ENCODE measurements around the gene BDH1. TPM values are rescaled to one million over a fixed set of nuclear protein-coding genes. Genes with fewer than 3 reads are reported as not detected.
A peak's percentile ranks its signal among the peaks of the same experiment; 100 is the strongest.

BDH1 gene
- total and polyA plus RNA-seq, 2 of the 13 experiments (the other 11 are each of a cell fraction or from before 2014, with no cell fraction given): 21.2 to 71.9 TPM

- peak; percentile 61; the same call in 1 of the 2 replicates for TF ChIP-seq ARID4A (CRISPR knock-in tag; IDR thresholded peaks at IDR 0.05; ENCODE audit: borderline replicate concordance)
- peak; percentile 49 for TF ChIP-seq HDAC2 (CRISPR knock-in tag; IDR thresholded peaks at IDR 0.05)
- 0 out of 4 replicates have a peak, but pooled peaks of 1 of the 2 experiments have one; percentile 28 for TF ChIP-seq POLR2A (IDR thresholded peaks at IDR 0.05; ENCODE audit: insufficient read depth in 1 of 2, low read depth in 2 of 2, low read length in 2 of 2)
- TF ChIP-seq NCOA5 (CRISPR knock-in tag; IDR thresholded peaks at IDR 0.05): no peak
- no peak for TF ChIP-seq SMARCC2 (IDR thresholded peaks at IDR 0.05)
- peak; percentile 85 for TF ChIP-seq CEBPG (CRISPR knock-in tag; IDR thresholded peaks at IDR 0.05)
- peak; percentile 80; the same call in 1 of the 2 replicates for TF ChIP-seq ZNF572 (CRISPR knock-in tag; IDR thresholded peaks at IDR 0.05)
- peak; percentile 46; the same call in 1 of the 2 replicates for TF ChIP-seq CEBPB (IDR thresholded peaks at IDR 0.05; ENCODE audit: borderline replicate concordance, low read depth, low read length)
- TF ChIP-seq MXD3 (CRISPR knock-in tag; IDR thresholded peaks at IDR 0.05): no peak
- no peak for TF ChIP-seq HHEX (CRISPR knock-in tag; IDR thresholded peaks at IDR 0.05)
- 0 out of 2 replicates have a peak, but pooled peaks have one; percentile 26 for TF ChIP-seq ZNF296 (CRISPR knock-in tag; conservative IDR thresholded peaks at IDR 0.05)
- 0 out of 2 replicates have a peak, but pooled peaks have one; percentile 19 for TF ChIP-seq POGZ (CRISPR knock-in tag; IDR thresholded peaks at IDR 0.05)
- peak; percentile 47; the same call in 1 of the 2 replicates for TF ChIP-seq BRD4 (CRISPR knock-in tag; IDR thresholded peaks at IDR 0.05)
- TF ChIP-seq ZSCAN12 (CRISPR knock-in tag; IDR thresholded peaks at IDR 0.05): no peak
- 0 out of 2 replicates have a peak, but pooled peaks have one; percentile 28 for TF ChIP-seq ZSCAN21 (CRISPR knock-in tag; IDR thresholded peaks at IDR 0.05; ENCODE audit: borderline replicate concordance)
- TF ChIP-seq HOXA3 (CRISPR knock-in tag; IDR thresholded peaks at IDR 0.05): peak; percentile 75
- peak; percentile 27 for TF ChIP-seq KMT2A (CRISPR knock-in tag; IDR thresholded peaks at IDR 0.05)
- no peak for TF ChIP-seq ZNF354B (CRISPR knock-in tag; IDR thresholded peaks at IDR 0.05)
- TF ChIP-seq RXRA (CRISPR knock-in tag; IDR thresholded peaks at IDR 0.05): peak; percentile 60
- peak; percentile 87 for TF ChIP-seq ZEB1 (IDR thresholded peaks at IDR 0.05; ENCODE audit: insufficient replicate concordance, low read depth)
Measured at GRCh38 chr3:197513953-197514785, 41.6 kb downstream of the BDH1 start (continued).
